ENCODE results near the gene CLDN20. TPM values are rescaled to one million over a fixed set of nuclear protein-coding genes. Genes with fewer than 3 reads are reported as not detected.

CLDN20 gene
- total and polyA plus RNA-seq, 2 of the 8 experiments (the other 6 are each of a cell fraction or from before 2014, with no cell fraction given), result not detected

GRCh38 chr6:155270561-155271091 is 6.8 kb downstream of the CLDN20 start (continued):
- TF ChIP-seq ZNF274 (IDR thresholded peaks at IDR 0.05; ENCODE audit: borderline replicate concordance, extremely low read depth, low read length) (no peak), BRCA1 (IDR thresholded peaks at IDR 0.05; ENCODE audit: low read depth, low read length) (no peak), POLR2AphosphoS5 (IDR thresholded peaks at IDR 0.05; ENCODE audit: low read depth, low read length) (no peak), HDAC6 (IDR thresholded peaks at IDR 0.05; ENCODE audit: low read depth, low read length) (no peak)

Data from H1 (cell line).